Glutamatergic neuron (in vitro differentiated cells): Measurements from ENCODE around the gene FGF14. TPM values are rescaled to one million over a fixed set of nuclear protein-coding genes. Genes with fewer than 3 reads are reported as not detected.

Experiments used
- DNase-seq: peaks from one replicate; pipeline ENCODE4 v3.0.0; 2022
- H3K27ac Mint-ChIP-seq: one replicate; pipeline ENCODE4 v1.8.0; 2020; ENCODE audit warnings: mild to moderate bottlenecking, mixed read lengths, inconsistent platforms; ENCODE audit not compliant: unreplicated experiment
- H3K27me3 Mint-ChIP-seq: one replicate; pipeline ENCODE4 v1.8.0; 2020; ENCODE audit warnings: mild to moderate bottlenecking, moderate library complexity, mixed read lengths, inconsistent platforms; ENCODE audit not compliant: unreplicated experiment
- H3K36me3 Mint-ChIP-seq: one replicate; pipeline ENCODE4 v1.8.0; 2020; ENCODE audit warnings: mild to moderate bottlenecking, mixed read lengths, inconsistent platforms; ENCODE audit not compliant: unreplicated experiment
- H3K4me1 Mint-ChIP-seq: one replicate; pipeline ENCODE4 v1.8.0; 2020; ENCODE audit warnings: mild to moderate bottlenecking, low read depth, mixed read lengths, inconsistent platforms; ENCODE audit not compliant: unreplicated experiment
- H3K4me3 Mint-ChIP-seq: one replicate; pipeline ENCODE4 v1.8.0; 2020; ENCODE audit warnings: mild to moderate bottlenecking, mixed read lengths, inconsistent platforms; ENCODE audit not compliant: unreplicated experiment
- H3K9me3 Mint-ChIP-seq: one replicate; pipeline ENCODE4 v1.8.0; 2020; ENCODE audit warnings: mild to moderate bottlenecking, moderate library complexity, mixed read lengths, inconsistent platforms; ENCODE audit not compliant: unreplicated experiment
- total RNA-seq: library from RNA; stranded (reverse); fragmentation: NEBNext Ultra II Directional; extraction: Animal tissue kit (Norgen Biotek cat#: 25700); gene quantifications from one replicate; pipeline ENCODE4 v1.2.1, GENCODE V29; 2021; ENCODE audit not compliant: unreplicated experiment
- TF ChIP-seq, protein P1 (sequence below): fragments of 200-600 bp; sonication (generic); IDR thresholded peaks from one replicate; pipeline ENCODE4 v1.5.0; 2021; ENCODE audit not compliant: partially characterized antibody, unreplicated experiment

Gene FGF14
- total RNA-seq, 1 donor from 2014 or later, result 17.8 TPM

DNA sequence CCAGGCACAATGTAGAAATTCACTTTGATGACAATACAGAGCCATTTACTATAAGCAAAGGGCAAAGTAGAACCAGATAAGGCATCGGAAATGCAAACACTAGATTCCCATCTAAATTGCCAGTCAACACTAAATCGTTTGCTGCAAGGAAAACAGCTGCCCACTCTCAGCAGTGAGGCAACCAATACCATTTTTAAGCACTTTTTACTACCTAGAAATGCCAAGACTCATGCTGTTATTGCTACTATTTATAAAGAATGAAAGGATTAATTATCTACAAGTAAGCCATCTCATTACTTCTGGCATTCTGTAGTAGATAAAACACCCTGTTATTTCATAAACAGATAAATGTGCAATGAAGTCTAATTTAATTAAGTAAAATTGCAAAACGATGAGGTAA lies 422.0 kb downstream of the FGF14 start:
- Mint-ChIP-seq H3K4me3 (no peak overlapping the region), H3K27me3 (no peaks in the 10 kb centered on the region), H3K27ac (no peak overlapping the region), H3K9me3 (peaks cover 4% of the 10 kb centered on the region), H3K36me3 (no peaks in the 10 kb centered on the region), H3K4me1 (no peaks in the 10 kb centered on the region)
- TF ChIP-seq, protein P1, sequence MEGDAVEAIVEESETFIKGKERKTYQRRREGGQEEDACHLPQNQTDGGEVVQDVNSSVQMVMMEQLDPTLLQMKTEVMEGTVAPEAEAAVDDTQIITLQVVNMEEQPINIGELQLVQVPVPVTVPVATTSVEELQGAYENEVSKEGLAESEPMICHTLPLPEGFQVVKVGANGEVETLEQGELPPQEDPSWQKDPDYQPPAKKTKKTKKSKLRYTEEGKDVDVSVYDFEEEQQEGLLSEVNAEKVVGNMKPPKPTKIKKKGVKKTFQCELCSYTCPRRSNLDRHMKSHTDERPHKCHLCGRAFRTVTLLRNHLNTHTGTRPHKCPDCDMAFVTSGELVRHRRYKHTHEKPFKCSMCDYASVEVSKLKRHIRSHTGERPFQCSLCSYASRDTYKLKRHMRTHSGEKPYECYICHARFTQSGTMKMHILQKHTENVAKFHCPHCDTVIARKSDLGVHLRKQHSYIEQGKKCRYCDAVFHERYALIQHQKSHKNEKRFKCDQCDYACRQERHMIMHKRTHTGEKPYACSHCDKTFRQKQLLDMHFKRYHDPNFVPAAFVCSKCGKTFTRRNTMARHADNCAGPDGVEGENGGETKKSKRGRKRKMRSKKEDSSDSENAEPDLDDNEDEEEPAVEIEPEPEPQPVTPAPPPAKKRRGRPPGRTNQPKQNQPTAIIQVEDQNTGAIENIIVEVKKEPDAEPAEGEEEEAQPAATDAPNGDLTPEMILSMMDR, result no peak
- DNase-seq, result no peak

DNA sequence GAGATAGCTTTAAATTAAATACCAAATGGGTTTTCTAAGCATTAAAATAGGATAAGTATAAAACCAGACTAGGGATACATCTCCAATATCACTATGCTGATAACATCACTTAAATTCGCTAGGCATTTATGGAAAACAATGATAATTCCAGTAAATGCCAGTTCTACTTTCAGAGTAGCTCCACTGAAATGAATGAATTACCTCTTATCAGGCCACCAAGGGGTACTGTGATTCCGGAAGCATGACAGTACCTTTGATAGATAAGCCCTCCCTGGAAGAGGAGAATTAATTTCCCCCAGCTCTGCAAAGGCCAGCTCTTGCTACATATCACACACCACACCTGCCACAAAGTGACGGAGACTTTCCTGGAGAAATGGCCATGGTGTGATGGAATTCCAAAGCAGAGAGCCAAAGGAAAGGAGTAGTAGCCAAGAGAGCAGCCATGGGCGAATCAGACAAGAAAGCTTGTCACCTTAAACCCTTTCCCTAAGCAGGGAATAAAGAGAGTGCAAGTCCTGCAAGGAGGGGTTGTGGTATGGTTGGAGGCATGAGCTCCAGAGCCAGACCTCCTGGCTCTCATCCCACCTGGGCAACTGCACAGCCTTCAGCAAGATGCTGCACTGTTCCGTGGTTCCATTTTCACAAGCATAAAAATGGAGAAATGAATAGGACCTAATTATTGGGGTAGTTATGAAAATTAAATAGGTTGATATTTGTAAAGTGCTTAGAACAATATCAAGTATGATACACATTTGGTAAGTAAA lies 423.1 kb downstream of the FGF14 start:
- DNase-seq, result no peak
- no peak overlapping the region for H3K27ac Mint-ChIP-seq
- no peak overlapping the region for H3K4me3 Mint-ChIP-seq
- H3K9me3 Mint-ChIP-seq, result peaks cover 4% of the 10 kb centered on the region
- H3K36me3 Mint-ChIP-seq, result no peaks in the 10 kb centered on the region
- no peaks in the 10 kb centered on the region for H3K4me1 Mint-ChIP-seq
- TF ChIP-seq, protein P1, result no peak
- no peaks in the 10 kb centered on the region for H3K27me3 Mint-ChIP-seq

DNA sequence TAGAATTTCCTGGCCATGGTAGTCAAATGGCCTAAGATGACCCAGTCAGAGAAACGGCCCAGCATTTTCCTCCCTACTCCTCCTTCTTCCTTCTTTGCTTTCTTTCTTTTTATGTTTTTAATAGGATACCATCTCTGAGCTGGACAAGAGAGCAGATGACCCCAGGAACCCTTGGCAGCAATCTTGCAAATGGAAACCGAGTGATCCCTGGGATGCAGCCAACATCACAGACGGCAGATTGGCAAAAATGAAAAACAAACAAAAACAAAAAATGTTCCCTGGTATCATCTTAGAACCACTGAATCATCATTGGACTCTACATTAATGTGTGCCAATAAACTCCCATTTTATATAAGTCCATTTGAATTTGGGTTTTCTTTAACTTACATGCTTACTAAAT lies 424.4 kb downstream of the FGF14 start:
- TF ChIP-seq, protein P1, result no peak
- no peak for DNase-seq
- Mint-ChIP-seq H3K36me3 (no peaks in the 10 kb centered on the region), H3K27me3 (no peaks in the 10 kb centered on the region), H3K9me3 (peaks cover 4% of the 10 kb centered on the region), H3K4me1 (no peaks in the 10 kb centered on the region), H3K27ac (no peak overlapping the region), H3K4me3 (no peak overlapping the region)

DNA sequence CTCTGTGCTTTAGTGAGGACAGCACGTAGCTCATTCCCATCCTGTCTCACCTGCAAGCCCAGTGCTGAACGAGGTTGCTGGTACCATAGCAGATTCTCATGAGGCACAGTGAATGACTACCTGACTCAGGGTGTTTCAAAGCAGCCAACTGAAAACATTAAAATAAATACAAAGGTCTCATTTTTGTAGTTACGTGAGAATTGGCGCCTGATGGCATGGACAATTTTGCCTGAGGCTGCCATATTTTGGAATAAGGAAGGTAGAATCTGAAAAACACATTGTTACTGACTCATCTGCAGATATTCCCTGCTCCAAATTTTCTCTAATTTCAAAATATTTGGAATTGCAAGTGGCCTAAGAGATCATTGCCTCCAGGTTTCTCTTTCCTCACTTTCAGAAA lies 429.7 kb downstream of the FGF14 start:
- Mint-ChIP-seq H3K4me3 (no peak overlapping the region), H3K27me3 (no peaks in the 10 kb centered on the region), H3K9me3 (peaks cover 4% of the 10 kb centered on the region), H3K4me1 (no peaks in the 10 kb centered on the region), H3K36me3 (no peaks in the 10 kb centered on the region), H3K27ac (no peak overlapping the region)
- TF ChIP-seq, protein P1, result no peak
- DNase-seq, result no peak

DNA sequence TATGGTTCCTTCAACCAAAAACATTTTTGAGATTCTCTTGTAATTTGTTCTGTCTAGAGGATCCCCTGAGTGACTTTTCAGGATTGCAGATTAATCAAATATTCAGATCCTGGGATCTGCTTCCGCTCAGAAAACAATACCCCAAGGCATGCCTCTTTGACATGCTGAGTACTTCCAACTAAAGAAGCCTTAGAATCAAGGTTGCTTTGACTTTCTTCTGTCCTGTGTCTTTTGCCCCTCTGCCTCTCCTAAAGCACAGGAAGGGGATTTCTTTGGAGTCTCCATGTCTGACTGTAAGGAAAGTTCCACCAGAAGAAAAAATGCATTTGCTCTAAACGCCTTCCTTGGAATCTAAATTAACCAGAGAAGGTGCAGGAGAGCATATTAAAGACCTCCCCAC lies 431.5 kb downstream of the FGF14 start:
- H3K4me3 Mint-ChIP-seq, result no peak overlapping the region
- no peaks in the 10 kb centered on the region for H3K4me1 Mint-ChIP-seq
- no peaks in the 10 kb centered on the region for H3K27me3 Mint-ChIP-seq
- H3K27ac Mint-ChIP-seq, result no peak overlapping the region
- TF ChIP-seq, protein P1, result no peak
- no peaks in the 10 kb centered on the region for H3K36me3 Mint-ChIP-seq
- no peak for DNase-seq
- H3K9me3 Mint-ChIP-seq, result peaks cover 4% of the 10 kb centered on the region
